HG02840 (cell line): ENCODE data around the gene GRK7.
"Not testable (repeated sequence)": the region's sequence is repeated elsewhere in the genome, so short reads cannot be mapped to it uniquely, and the experiment has no call there.

Experiments used
- ATAC-seq: cut with Tn5 transposase; IDR thresholded peaks from one replicate; pipeline ENCODE4 v1.9.1; 2021; ENCODE audit warnings: mild to moderate bottlenecking, moderate library complexity, moderate number of reproducible peaks; ENCODE audit not compliant: unreplicated experiment, low FRiP score

GRK7 gene

GRCh38 chr3:141754032-141754431, 9.2 kb upstream of the GRK7 start:
- ATAC-seq: no peak

GRCh38 chr3:141762552-141762951, 656 bp upstream of the GRK7 start:
- ATAC-seq: not testable (repeated sequence)

DNA sequence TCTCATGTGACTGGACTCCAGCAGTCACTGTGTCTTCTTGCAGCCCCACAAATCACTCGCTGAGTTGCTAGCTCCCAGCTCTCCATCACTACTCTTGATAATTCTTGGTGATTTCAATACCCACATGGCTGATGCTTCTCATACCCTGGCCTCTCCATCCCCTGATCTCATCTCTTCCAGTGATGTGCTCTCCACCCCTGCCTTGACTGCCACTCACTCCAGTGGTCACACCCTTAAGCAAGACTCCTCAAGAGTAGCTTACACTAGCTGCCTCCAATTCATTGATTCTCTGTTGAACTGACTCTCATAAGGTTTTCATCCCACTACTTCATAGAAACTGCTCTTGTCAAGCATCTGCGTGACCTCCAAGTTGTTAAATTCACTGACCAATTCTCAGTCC, 837 bp downstream of the GRK7 start:
- ATAC-seq: no peak

DNA sequence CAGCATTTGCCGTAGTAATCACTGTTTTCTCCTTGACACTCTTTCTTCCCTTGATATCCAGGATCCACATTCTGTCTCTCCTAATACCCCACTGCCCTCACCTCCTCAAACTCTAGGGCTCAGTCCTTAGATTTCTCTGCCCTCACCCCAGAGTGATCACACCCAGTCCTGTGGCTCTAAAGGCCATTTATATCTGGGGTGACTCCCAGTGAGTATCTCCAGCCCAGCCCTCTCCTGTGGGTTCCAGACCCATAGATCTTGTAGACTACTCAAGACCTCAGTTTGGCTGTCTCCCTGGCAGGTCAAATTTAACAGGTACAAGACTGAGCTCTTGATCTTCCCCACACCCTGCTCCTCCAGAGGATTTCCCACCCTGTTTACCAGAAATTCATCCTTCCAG, 1.3 kb downstream of the GRK7 start:
- no peak for ATAC-seq

DNA sequence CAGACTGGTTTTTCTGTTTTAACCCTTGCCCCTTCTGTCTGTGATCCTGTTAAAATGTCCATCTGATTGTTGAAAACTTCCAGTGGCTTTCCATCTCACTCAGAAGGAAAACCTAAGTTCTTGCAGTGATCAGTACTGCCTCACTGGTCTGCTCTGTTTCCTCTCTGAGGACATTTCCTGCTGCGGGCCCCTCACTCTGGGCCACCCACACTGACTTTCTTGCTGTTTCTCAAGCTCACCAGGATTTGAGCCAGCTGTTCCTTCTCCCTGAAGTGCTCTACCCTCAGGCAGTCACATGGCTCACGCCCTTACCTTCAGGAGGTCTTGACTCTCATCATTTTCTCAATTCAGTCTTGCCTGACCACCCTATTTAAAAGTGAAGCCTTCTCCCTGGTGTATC, 1.8 kb downstream of the GRK7 start:
- ATAC-seq: no peak

DNA sequence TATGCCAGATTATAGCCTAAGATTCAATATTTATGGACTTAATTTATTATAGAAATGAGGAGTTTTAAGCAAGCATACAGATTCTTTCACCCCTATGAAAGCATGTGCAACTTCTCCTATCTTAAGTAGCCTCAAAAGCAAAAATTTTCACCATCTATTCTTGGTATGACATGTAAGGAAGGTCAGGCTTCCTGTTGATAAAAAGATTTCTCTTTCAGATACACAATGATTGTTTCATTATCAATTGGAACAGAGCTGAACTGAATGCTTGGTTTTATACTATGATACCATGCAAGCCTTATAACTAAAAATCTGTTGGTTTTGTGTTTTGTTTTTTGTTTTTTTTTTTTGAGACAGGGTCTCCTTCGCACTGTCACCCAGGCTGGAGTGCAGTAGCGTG, 3.9 kb downstream of the GRK7 start:
- no peak for ATAC-seq

DNA sequence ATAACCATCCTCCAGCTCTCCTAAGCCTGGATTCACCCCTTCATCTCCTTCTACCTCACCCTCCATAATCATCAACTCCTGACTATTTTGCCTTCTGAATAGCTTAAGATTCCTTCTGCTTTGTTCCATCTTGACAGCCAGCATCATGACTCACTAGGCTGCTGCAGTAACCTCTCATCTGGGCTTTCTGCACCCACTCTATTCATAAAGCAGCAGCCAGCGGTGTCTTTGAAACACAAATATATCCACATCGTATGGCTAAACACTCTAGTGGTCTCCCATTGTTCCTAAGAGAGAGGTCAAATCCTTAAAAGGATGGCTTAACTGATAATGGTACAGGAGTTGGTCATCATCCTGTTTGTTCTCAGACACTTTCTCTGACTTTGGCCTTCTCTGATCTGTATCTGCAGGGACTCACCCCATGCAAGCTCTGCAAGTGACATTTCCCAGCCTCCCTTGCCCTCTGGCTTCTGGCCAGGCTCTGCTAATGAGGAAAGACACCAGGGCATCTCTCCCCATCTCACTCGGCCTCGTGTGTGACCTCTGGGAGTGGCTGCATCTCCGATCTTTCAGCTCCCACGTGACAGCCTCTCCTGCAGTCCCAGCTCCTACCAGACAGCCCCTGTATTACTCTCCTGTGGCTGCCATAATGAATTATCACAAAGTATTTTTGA, 6.2 kb downstream of the GRK7 start:
- no peak for ATAC-seq

GRCh38 chr3:141773676-141774075, 10.5 kb downstream of the GRK7 start:
- no peak for ATAC-seq

DNA sequence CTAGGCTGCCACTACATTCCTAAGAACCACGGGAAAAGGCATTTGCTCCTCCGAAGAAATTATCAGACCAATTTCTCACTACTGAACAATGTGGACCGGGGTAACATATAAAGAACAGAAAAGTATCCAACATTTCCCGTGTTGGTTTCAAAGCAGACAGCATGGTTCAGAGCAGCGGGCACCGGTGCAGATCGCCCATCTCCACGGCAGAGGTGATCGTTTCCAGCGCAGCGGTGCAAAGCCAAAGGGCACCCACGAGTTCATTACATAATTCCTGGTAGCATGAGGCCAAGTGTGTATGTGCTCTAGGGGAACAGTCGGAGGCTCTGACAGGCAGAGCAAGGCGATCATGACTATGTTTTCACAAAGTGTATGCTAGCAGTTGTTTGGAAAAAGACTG, 13.2 kb downstream of the GRK7 start:
- no peak for ATAC-seq

- ATAC-seq: no peak
These were observed 13.7 kb downstream of the GRK7 start for GRCh38 chr3:141776885-141777284.

DNA sequence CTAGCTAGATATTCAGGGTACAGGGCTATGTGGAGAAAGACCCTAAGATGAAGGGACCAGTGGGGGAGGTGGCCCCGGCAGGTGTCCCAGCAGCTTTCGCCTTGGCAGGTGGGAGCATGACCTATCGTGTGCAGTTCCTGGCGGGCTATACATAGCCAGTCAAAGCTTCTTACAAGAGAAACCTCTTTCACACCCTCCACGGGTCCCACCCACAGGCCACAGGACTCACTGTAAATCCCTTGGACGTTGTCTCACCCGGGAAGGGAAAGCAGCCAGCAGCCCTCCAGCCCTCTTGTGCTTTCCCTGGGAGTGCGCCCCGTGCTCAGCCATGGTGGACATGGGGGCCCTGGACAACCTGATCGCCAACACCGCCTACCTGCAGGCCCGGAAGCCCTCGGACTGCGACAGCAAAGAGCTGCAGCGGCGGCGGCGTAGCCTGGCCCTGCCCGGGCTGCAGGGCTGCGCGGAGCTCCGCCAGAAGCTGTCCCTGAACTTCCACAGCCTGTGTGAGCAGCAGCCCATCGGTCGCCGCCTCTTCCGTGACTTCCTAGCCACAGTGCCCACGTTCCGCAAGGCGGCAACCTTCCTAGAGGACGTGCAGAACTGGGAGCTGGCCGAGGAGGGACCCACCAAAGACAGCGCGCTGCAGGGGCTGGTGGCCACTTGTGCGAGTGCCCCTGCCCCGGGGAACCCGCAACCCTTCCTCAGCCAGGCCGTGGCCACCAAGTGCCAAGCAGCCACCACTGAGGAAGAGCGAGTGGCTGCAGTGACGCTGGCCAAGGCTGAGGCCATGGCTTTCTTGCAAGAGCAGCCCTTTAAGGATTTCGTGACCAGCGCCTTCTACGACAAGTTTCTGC, 15.0 kb downstream of the GRK7 start:
- ATAC-seq: no peak

DNA sequence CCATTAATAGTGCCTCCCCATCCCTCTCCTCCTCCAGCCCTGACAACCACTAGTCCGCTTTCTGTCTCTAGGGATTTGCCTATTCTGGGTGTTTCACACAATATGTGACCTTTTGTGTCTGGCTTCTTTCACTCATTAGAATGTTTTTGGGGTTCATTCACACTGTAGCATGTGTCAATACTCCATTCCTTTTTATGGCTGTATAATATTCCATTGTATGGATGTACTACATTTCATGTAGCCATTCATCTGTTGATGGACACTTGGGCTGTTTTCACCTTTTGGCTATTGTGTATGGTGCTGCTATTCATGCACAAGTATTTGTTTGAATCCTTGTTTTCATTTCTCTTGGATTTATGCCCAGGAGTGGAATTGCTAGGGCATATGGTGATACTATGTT, 16.5 kb downstream of the GRK7 start:
- no peak for ATAC-seq

DNA sequence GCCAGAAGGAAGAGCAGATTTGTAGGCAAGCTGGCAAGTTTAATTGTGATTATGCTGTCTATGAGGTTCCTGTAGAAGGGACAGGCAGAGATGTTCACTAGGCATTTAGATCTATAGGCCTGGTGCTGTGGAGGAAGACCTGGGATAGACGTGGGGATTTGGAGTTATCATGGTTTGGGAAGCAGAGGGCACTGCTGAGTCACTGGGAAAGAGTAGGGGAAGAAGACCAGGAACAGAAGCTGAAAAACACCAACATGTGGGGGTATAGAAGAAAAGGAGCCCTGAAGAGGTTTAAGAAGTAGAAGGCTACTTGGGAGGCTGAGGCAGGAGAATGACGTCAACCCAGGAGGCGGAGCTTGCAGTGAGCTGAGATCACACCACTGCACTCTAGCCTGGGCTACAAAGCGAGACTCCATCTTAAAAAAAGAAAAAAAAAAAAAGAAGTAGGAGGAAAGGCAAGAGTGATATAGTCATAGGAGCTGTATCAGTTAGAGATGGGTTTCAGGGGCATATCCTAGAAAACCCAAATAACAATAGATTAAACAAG, 19.3 kb downstream of the GRK7 start:
- no peak for ATAC-seq

DNA sequence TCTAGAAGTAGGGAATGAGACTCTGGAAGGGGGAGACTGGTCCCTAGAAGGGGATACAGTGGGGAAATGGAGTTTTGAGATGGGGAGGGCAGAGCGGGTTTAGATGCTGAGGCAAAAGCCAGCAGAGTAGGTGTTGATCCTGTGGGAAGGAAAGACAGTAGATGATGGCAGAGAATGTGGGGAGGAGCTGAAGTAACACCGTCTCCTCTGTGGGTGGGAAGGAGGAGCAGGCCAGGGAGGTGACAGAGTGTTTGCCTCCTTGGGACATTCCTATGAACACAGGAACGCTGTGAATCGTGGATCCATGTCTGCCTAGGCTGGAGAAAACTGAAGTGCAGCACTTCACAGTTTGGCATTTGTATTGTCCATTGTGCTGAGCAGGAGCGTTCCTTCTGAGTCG, 20.4 kb downstream of the GRK7 start:
- no peak for ATAC-seq

DNA sequence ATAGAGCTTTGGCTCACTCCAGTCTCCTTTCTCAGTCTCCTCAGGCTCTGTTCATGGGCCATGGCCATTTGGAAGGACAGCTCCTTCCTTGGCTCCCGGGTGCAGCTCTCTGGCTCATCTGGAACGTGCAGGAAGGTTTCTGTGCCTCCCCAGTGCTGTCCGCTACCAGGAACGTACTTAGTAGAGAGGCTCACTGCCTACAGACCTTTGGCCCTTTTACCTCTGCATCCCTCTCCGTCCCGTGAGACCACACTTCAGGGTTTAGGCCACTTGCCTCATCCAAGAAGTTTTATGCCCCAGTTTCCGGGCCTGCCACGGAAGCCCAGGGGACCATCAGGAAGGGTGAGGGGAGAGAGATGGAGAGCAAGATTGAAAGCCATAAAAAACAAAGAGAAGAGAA, 20.9 kb downstream of the GRK7 start:
- no peak for ATAC-seq

GRCh38 chr3:141784531-141784930, 21.3 kb downstream of the GRK7 start:
- ATAC-seq: no peak

DNA sequence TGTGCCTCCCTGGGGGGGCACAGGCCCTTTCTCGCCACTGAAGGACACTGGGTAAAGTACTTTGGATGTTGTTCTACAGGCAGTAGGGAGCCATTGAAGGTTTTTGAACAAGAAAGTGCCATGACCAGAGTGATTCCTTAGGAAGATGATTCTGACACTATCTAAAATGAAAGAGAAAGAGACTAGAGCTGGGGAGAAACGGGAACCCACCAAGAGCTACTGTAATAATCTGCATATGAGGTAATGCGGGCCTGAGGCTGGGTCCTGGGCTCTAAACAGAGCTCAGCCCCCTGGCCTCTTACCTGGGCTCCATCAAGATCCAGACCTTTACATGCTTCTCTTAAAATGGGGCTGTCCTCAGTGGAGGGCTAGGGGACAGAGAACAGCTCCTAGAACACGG, 24.9 kb downstream of the GRK7 start:
- ATAC-seq: no peak

DNA sequence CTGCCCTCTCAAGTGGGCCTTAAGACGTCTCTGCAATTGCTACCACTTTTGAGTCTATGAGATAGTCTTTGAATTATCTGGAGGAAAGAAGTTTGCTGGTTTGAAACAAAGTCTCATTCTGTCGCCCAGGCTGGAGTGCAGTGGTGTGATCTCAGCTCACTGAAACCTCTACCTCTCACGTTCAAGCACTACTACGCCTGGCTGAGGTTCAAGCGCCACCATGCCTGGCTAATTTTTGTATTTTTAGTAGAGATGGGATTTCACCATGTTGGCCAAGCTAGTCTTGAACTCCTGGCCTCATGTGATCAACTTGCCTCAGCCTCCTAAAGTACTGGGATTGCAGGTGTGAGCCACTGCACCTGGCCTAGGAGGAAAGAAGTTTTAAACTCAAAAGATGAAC, 25.5 kb downstream of the GRK7 start:
- ATAC-seq: not testable (repeated sequence)

GRCh38 chr3:141789281-141789680, 26.1 kb downstream of the GRK7 start:
- ATAC-seq: no peak

- no peak for ATAC-seq
These were observed 27.0 kb downstream of the GRK7 start for GRCh38 chr3:141790171-141790570.

GRCh38 chr3:141792495-141792894, 29.3 kb downstream of the GRK7 start:
- no peak for ATAC-seq
